BE2C (cell line): ENCODE measurements around the gene PHC3.

ENCODE experiments used
- DNase-seq: peaks from one replicate; pipeline ENCODE4 v3.0.0-alpha.2; 2020
- H3K27me3 ChIP-seq: fragments of 250-450 bp; sonication (Bioruptor Pico); 2 replicates; pipeline ENCODE4 v1.5.1; 2020; ENCODE audit warnings: mild to moderate bottlenecking
- H3K36me3 ChIP-seq: fragments of 250-450 bp; sonication (Bioruptor Pico); 2 replicates; pipeline ENCODE4 v1.5.1; 2020; ENCODE audit warnings: mild to moderate bottlenecking
- H3K4me1 ChIP-seq: fragments of 250-450 bp; sonication (Bioruptor Pico); 2 replicates; pipeline ENCODE4 v1.5.1; 2020
- H3K4me3 ChIP-seq: 2 replicates; pipeline ENCODE4 v1.5.1; 2011; ENCODE audit warnings: low read depth, low read length
- H3K9me3 ChIP-seq: fragments of 250-450 bp; sonication (Bioruptor Pico); 2 replicates; pipeline ENCODE4 v1.5.1; 2020
- TF ChIP-seq, protein P1 (sequence below): IDR thresholded peaks from 2 replicates; pipeline ENCODE4 v1.5.1; 2012; ENCODE audit warnings: mild to moderate bottlenecking, low read depth, low read length

PHC3 gene

DNA sequence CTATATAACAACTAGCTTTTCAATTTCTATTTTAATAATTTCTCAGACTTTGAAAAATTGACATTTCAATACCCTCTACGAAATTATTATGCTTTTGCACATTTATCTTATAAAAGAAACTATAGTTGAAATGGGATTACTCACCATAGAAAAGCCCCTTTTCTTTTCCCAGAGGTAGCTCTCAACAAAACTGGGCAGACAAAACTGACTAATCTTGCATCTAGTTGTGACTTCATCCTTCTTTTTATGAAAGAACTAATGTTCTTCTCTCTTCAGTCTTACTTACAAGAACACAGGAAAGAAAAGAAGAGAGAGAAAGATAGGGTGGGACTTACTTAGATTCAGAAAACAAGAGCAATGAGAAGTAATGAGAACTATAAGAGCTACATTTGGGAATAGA, 82.8 kb downstream of the PHC3 start:
- no peaks in the 10 kb centered on the region for H3K9me3 ChIP-seq
- H3K27me3 ChIP-seq = no peaks in the 10 kb centered on the region
- TF ChIP-seq, protein P1, sequence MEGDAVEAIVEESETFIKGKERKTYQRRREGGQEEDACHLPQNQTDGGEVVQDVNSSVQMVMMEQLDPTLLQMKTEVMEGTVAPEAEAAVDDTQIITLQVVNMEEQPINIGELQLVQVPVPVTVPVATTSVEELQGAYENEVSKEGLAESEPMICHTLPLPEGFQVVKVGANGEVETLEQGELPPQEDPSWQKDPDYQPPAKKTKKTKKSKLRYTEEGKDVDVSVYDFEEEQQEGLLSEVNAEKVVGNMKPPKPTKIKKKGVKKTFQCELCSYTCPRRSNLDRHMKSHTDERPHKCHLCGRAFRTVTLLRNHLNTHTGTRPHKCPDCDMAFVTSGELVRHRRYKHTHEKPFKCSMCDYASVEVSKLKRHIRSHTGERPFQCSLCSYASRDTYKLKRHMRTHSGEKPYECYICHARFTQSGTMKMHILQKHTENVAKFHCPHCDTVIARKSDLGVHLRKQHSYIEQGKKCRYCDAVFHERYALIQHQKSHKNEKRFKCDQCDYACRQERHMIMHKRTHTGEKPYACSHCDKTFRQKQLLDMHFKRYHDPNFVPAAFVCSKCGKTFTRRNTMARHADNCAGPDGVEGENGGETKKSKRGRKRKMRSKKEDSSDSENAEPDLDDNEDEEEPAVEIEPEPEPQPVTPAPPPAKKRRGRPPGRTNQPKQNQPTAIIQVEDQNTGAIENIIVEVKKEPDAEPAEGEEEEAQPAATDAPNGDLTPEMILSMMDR = no peak
- peaks cover 34% of the 10 kb centered on the region for H3K36me3 ChIP-seq
- DNase-seq = no peak
- H3K4me1 ChIP-seq = no peaks in the 10 kb centered on the region
- no peak overlapping the region for H3K4me3 ChIP-seq

DNA sequence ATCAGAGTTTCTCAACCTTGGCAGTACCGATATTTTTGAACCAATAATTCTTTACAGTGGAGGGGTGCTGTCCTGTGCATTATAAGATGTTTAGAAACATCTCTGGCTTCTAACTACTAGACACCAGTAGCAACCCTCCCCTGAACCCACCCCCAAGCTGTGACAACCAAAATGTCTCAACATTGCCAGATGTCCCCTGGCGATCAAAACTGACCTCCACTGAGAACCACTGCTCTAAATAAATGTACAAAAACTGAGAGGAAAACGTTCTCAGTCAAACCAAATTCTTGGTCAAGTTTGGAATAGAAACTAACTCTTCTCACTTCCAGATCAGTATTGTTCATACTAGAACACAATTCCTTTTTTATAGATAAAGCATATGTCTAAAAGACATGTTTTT, 85.2 kb downstream of the PHC3 start:
- Histone ChIP-seq H3K4me1 (no peaks in the 10 kb centered on the region), H3K36me3 (peaks cover 25% of the 10 kb centered on the region), H3K4me3 (no peak overlapping the region), H3K27me3 (no peaks in the 10 kb centered on the region), H3K9me3 (no peaks in the 10 kb centered on the region)
- TF ChIP-seq, protein P1 = no peak
- DNase-seq = no peak

DNA sequence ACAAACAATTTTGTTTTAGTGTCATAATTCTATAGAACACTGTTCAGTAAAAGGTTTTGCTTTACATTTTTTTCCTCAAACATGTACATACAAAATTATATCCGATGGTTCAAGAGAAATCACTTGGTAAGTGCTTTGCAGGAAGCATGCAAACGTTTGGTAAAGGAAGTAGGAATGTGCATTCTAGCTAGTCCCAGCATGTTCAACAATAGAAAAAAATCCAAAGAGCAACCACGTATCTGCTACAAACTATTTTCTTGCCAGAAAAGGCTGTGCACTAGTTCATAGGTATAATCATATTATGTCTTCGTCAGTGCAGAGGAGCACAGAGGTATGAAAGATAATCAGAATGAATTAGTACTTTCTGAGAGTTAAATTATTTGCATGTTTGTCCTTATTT, 85.8 kb downstream of the PHC3 start:
- H3K4me1 ChIP-seq = no peaks in the 10 kb centered on the region
- no peaks in the 10 kb centered on the region for H3K27me3 ChIP-seq
- no peak overlapping the region for H3K4me3 ChIP-seq
- H3K9me3 ChIP-seq = no peaks in the 10 kb centered on the region
- TF ChIP-seq, protein P1 = no peak
- peaks cover 20% of the 10 kb centered on the region for H3K36me3 ChIP-seq
- DNase-seq = no peak

DNA sequence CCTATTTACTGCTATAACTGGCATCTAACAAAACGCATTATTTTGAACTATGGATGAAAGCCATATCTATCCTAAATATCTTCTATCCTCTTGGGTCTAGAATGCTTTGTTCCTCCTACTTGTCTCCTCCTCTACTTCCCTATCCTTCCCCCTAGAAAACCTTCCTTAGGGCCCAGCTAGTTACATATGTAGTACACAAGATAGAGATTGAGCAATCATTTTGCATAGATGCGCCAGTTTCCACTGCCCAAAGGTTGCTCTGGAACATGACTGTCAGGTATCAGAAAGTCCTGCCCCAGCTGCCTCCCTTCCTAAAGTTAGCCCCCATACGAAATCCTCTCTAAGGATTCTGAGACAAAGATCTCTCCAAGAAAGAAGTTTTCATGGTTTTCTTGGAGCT, 88.6 kb downstream of the PHC3 start:
- TF ChIP-seq, protein P1 = no peak
- no peak overlapping the region for H3K4me3 ChIP-seq
- H3K9me3 ChIP-seq = no peaks in the 10 kb centered on the region
- no peaks in the 10 kb centered on the region for H3K27me3 ChIP-seq
- no peaks in the 10 kb centered on the region for H3K4me1 ChIP-seq
- H3K36me3 ChIP-seq = peaks cover 26% of the 10 kb centered on the region
- no peak for DNase-seq

DNA sequence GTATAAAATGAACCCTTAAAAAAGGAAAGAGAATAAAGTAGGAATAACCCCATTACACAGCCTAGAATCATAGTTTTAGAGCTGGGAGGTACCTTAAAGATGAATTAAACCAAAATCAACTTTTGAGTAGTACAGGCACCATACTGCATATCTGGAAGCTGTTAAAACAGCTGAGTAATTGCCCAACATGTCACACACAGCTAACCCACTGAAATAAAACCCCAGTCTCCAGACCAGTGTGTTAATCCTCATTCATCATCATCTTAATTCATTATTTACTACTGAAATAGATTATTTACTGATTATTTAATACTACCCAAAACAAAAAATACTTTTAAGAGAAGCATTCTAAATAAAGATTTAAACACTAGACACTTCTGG, 90.9 kb downstream of the PHC3 start:
- H3K36me3 ChIP-seq = peaks cover 26% of the 10 kb centered on the region
- DNase-seq = no peak
- H3K9me3 ChIP-seq = no peaks in the 10 kb centered on the region
- H3K4me3 ChIP-seq = no peak overlapping the region
- H3K4me1 ChIP-seq = no peaks in the 10 kb centered on the region
- H3K27me3 ChIP-seq = no peaks in the 10 kb centered on the region
- TF ChIP-seq, protein P1 = no peak

DNA sequence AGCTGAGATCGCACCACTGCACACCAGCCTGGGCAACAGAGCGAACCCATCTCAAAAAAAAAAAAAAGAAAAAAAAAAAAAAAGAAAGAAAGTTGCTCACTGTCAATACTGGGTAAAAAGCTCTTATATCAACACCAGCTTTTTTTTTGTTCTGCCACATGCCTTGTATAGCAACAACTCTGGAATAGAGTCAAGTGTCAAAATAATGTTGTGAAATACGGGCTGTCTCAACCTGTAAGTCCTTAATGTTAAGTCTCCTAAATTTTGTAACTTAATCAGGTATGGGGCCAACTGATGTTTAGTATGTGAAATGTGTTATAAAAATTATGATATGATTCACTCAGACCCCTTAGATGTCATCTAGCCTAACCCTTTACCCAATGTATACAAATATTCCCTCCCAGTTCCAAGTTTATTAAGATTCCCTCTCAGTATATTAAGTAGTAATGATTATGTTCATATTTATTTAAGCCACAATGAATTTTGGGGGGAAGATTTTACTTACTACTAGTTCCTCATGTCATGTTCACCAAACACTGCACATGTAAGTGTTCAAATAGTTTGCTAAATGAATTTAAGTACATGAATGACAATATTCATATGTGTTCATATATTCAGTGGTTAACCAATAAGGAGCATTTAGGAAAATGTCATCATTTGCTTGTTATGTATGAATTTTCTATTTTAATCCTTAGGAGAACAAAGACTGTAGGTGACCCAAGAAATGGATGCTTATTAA, 91.5 kb downstream of the PHC3 start:
- DNase-seq = no peak
- Histone ChIP-seq H3K27me3 (no peaks in the 10 kb centered on the region), H3K36me3 (peaks cover 24% of the 10 kb centered on the region), H3K4me3 (no peak overlapping the region), H3K9me3 (no peaks in the 10 kb centered on the region), H3K4me1 (no peaks in the 10 kb centered on the region)
- TF ChIP-seq, protein P1 = no peak
